GM12878 (cell line): ENCODE data around the gene BICRAL. TPM values are rescaled to one million over a fixed set of nuclear protein-coding genes. Genes with fewer than 3 reads are reported as not detected.

Source experiments
- ATF7 ChIP-seq: fragments of 450-650 bp; IDR thresholded peaks from 2 replicates; pipeline ENCODE4 v1.6.1; 2016; ENCODE audit warnings: low read depth, mild to moderate bottlenecking
- IKZF1 ChIP-seq: fragments of 450-650 bp; conservative IDR thresholded peaks from 2 replicates; pipeline ENCODE4 v1.6.1; 2017; ENCODE audit warnings: antibody characterized with exemption, mild to moderate bottlenecking
- NFIC ChIP-seq: IDR thresholded peaks from 2 replicates; pipeline ENCODE4 v1.6.1; 2012; ENCODE audit warnings: low read depth, mild to moderate bottlenecking, inconsistent platforms, low read length, moderate library complexity
- NFXL1 ChIP-seq: fragments of 450-650 bp; IDR thresholded peaks from 2 replicates; pipeline ENCODE4 v1.6.1; 2017; ENCODE audit warnings: antibody characterized with exemption, mild to moderate bottlenecking, borderline replicate concordance
- NRF1 ChIP-seq: conservative IDR thresholded peaks from 2 replicates; pipeline ENCODE4 v1.6.1; 2011; ENCODE audit warnings: mild to moderate bottlenecking, low read depth, low read length, improper control_type of control experiment
- RFX5 ChIP-seq: IDR thresholded peaks from 2 replicates; pipeline ENCODE4 v1.6.1; 2011; ENCODE audit warnings: low read depth, low read length, improper control_type of control experiment
- TCF7 ChIP-seq: IDR thresholded peaks from 2 replicates; pipeline ENCODE4 v1.6.1; 2014; ENCODE audit warnings: antibody characterized with exemption, borderline replicate concordance
- ZNF217 ChIP-seq: fragments of 450-650 bp; IDR thresholded peaks from 2 replicates; pipeline ENCODE4 v1.6.1; 2017; ENCODE audit warnings: antibody characterized with exemption, mild to moderate bottlenecking
- polyA plus RNA-seq, 11 experiments: library from polyadenylated mRNA; depleted of rRNA in 4 of 11; unstranded in 6 of 11; stranded (reverse) in 5 of 11; fragments of >200 nt; fragmentation: Nextera tagmentation in 4 of 11; fragmentation: Illumina TruSeq in 1 of 11; extraction: Ambion mirVana in 4 of 11; extraction: Trizol in 1 of 11; gene quantifications; 1 replicate in 1 of 11; 2 replicates in 10 of 11; pipeline versions ENCODE4 v1.2.1 to v1.2.3, GENCODE V29; 2011 to 2016; ENCODE audit warnings: inconsistent platforms in 2 of 11, missing spikeins in 2 of 11, low read depth in 1 of 11
- total RNA-seq, 4 experiments: library from RNA; depleted of rRNA in 3 of 4; stranded (reverse); fragments of >200 nt in 3 of 4; fragmentation: Illumina TruSeq in 1 of 4; extraction: Trizol in 1 of 4; gene quantifications; 2 replicates each; pipeline versions ENCODE4 v1.2.1 to v1.2.3, GENCODE V29; 2013 to 2021
- TF ChIP-seq, protein P1 (sequence below): fragments of 450-650 bp; IDR thresholded peaks from 2 replicates; pipeline ENCODE4 v1.6.1; 2017; ENCODE audit warnings: mild to moderate bottlenecking, moderate library complexity
- TF ChIP-seq, protein P2 (sequence below): IDR thresholded peaks from 2 replicates; pipeline ENCODE4 v1.6.1; 2011; ENCODE audit warnings: low read depth, low read length, improper control_type of control experiment, borderline replicate concordance
- TF ChIP-seq, protein P3 (sequence below): fragments of 450-650 bp; IDR thresholded peaks from 2 replicates; pipeline ENCODE4 v1.6.1; 2018; ENCODE audit warnings: borderline replicate concordance, mild to moderate bottlenecking; ENCODE audit not compliant: partially characterized antibody
- TF ChIP-seq, protein P4 (sequence below): fragments of 450-650 bp; IDR thresholded peaks from 2 replicates; pipeline ENCODE4 v1.6.1; 2017; ENCODE audit warnings: low read depth, mild to moderate bottlenecking, moderate library complexity
- TF ChIP-seq, protein P5 (sequence below): IDR thresholded peaks from 2 replicates; pipeline ENCODE4 v1.6.1; 2012; ENCODE audit warnings: low read length, inconsistent platforms
- TF ChIP-seq, protein P6 (sequence below): fragments of 150-350 bp; IDR thresholded peaks from 2 replicates; pipeline ENCODE4 v1.6.1; 2016; ENCODE audit warnings: low read depth, low read length

The BICRAL gene
- total and polyA plus RNA-seq, 10 of the 15 experiments (the other 5 are each of a cell fraction or from before 2014, with no cell fraction given) = 1.9 to 16.6 (median 8.5) TPM

DNA sequence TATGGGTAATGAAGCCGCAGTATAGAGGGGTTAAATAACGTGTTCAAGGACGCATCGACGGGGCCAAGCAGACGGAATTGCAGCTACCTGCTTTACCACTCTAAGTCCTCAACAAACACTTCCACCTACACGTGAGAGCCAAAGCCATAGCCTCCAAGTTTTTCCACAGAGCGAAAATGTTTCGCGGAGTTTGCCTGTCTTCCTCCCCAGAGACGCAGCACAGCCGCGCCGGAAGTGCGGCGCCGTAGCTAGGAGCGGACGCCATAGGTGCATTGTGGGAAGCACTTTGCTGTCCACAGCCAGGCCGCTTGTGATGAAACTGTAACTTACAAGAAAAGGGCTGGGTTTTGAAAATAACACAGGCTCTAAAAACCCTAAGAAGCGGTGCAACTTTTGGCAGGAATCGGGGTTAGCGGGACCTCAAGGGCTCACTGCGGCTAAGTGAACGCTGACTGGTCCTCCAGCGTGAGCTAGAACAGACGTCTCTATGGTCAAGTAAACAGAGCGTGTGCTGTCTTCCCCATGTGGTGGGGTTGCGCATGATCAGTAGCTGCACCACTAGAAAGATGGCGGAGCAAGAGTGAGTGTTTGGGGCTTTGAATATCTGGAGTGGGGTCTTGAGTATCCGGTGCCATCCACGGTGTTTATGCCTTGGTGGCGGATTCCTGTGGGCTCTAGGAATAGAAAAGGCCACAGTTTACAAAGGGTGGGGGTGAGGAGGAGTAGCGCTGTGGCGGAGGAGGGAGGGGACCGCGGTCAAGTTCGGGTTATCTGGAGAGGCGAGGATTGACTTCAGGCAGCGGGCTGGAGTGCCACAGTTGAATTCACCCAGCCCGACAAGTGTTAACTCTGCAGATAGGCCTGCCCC lies 97.8 kb downstream of the BICRAL start, which contains the start of gene RPL7L1 (continued):
- TF ChIP-seq ZNF217 = no peak
- TF ChIP-seq, protein P1, sequence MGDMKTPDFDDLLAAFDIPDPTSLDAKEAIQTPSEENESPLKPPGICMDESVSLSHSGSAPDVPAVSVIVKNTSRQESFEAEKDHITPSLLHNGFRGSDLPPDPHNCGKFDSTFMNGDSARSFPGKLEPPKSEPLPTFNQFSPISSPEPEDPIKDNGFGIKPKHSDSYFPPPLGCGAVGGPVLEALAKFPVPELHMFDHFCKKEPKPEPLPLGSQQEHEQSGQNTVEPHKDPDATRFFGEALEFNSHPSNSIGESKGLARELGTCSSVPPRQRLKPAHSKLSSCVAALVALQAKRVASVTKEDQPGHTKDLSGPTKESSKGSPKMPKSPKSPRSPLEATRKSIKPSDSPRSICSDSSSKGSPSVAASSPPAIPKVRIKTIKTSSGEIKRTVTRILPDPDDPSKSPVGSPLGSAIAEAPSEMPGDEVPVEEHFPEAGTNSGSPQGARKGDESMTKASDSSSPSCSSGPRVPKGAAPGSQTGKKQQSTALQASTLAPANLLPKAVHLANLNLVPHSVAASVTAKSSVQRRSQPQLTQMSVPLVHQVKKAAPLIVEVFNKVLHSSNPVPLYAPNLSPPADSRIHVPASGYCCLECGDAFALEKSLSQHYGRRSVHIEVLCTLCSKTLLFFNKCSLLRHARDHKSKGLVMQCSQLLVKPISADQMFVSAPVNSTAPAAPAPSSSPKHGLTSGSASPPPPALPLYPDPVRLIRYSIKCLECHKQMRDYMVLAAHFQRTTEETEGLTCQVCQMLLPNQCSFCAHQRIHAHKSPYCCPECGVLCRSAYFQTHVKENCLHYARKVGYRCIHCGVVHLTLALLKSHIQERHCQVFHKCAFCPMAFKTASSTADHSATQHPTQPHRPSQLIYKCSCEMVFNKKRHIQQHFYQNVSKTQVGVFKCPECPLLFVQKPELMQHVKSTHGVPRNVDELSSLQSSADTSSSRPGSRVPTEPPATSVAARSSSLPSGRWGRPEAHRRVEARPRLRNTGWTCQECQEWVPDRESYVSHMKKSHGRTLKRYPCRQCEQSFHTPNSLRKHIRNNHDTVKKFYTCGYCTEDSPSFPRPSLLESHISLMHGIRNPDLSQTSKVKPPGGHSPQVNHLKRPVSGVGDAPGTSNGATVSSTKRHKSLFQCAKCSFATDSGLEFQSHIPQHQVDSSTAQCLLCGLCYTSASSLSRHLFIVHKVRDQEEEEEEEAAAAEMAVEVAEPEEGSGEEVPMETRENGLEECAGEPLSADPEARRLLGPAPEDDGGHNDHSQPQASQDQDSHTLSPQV = no peak
- TF ChIP-seq NRF1 = peak; percentile 71
- no peak for TF ChIP-seq RFX5
- peak; percentile 53 for TF ChIP-seq ATF7
- TF ChIP-seq, protein P2, sequence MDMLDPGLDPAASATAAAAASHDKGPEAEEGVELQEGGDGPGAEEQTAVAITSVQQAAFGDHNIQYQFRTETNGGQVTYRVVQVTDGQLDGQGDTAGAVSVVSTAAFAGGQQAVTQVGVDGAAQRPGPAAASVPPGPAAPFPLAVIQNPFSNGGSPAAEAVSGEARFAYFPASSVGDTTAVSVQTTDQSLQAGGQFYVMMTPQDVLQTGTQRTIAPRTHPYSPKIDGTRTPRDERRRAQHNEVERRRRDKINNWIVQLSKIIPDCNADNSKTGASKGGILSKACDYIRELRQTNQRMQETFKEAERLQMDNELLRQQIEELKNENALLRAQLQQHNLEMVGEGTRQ = peak; percentile 43; the same call in 1 of the 2 replicates
- peak; percentile 85 for TF ChIP-seq IKZF1
- TF ChIP-seq NFIC = peak; percentile 46; the same call in 1 of the 2 replicates
- no peak for TF ChIP-seq NFXL1
- TF ChIP-seq, protein P3, sequence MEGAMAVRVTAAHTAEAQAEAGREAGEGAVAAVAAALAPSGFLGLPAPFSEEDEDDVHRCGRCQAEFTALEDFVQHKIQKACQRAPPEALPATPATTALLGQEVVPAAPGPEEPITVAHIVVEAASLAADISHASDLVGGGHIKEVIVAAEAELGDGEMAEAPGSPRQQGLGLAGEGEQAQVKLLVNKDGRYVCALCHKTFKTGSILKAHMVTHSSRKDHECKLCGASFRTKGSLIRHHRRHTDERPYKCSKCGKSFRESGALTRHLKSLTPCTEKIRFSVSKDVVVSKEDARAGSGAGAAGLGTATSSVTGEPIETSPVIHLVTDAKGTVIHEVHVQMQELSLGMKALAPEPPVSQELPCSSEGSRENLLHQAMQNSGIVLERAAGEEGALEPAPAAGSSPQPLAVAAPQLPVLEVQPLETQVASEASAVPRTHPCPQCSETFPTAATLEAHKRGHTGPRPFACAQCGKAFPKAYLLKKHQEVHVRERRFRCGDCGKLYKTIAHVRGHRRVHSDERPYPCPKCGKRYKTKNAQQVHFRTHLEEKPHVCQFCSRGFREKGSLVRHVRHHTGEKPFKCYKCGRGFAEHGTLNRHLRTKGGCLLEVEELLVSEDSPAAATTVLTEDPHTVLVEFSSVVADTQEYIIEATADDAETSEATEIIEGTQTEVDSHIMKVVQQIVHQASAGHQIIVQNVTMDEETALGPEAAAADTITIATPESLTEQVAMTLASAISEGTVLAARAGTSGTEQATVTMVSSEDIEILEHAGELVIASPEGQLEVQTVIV = no peak
- no peak for TF ChIP-seq TCF7
- TF ChIP-seq, protein P4, sequence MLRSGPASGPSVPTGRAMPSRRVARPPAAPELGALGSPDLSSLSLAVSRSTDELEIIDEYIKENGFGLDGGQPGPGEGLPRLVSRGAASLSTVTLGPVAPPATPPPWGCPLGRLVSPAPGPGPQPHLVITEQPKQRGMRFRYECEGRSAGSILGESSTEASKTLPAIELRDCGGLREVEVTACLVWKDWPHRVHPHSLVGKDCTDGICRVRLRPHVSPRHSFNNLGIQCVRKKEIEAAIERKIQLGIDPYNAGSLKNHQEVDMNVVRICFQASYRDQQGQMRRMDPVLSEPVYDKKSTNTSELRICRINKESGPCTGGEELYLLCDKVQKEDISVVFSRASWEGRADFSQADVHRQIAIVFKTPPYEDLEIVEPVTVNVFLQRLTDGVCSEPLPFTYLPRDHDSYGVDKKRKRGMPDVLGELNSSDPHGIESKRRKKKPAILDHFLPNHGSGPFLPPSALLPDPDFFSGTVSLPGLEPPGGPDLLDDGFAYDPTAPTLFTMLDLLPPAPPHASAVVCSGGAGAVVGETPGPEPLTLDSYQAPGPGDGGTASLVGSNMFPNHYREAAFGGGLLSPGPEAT = peak; percentile 93
- TF ChIP-seq, protein P5, sequence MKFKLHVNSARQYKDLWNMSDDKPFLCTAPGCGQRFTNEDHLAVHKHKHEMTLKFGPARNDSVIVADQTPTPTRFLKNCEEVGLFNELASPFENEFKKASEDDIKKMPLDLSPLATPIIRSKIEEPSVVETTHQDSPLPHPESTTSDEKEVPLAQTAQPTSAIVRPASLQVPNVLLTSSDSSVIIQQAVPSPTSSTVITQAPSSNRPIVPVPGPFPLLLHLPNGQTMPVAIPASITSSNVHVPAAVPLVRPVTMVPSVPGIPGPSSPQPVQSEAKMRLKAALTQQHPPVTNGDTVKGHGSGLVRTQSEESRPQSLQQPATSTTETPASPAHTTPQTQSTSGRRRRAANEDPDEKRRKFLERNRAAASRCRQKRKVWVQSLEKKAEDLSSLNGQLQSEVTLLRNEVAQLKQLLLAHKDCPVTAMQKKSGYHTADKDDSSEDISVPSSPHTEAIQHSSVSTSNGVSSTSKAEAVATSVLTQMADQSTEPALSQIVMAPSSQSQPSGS = no peak
- TF ChIP-seq, protein P6, sequence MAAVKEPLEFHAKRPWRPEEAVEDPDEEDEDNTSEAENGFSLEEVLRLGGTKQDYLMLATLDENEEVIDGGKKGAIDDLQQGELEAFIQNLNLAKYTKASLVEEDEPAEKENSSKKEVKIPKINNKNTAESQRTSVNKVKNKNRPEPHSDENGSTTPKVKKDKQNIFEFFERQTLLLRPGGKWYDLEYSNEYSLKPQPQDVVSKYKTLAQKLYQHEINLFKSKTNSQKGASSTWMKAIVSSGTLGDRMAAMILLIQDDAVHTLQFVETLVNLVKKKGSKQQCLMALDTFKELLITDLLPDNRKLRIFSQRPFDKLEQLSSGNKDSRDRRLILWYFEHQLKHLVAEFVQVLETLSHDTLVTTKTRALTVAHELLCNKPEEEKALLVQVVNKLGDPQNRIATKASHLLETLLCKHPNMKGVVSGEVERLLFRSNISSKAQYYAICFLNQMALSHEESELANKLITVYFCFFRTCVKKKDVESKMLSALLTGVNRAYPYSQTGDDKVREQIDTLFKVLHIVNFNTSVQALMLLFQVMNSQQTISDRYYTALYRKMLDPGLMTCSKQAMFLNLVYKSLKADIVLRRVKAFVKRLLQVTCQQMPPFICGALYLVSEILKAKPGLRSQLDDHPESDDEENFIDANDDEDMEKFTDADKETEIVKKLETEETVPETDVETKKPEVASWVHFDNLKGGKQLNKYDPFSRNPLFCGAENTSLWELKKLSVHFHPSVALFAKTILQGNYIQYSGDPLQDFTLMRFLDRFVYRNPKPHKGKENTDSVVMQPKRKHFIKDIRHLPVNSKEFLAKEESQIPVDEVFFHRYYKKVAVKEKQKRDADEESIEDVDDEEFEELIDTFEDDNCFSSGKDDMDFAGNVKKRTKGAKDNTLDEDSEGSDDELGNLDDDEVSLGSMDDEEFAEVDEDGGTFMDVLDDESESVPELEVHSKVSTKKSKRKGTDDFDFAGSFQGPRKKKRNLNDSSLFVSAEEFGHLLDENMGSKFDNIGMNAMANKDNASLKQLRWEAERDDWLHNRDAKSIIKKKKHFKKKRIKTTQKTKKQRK = no peak
